SK-N-SH (cell line): ENCODE measurements around the gene ERRFI1. TPM values are rescaled to one million over a fixed set of nuclear protein-coding genes. Genes with fewer than 3 reads are reported as not detected.

Source experiments
- CTCF ChIA-PET: fragments of 300-600, 350-600 bp; formaldehyde crosslinking; extraction: SDS; loops from one replicate; lab custom pipeline; 2021; lab: Yijun Ruan, JAX
- POLR2A ChIA-PET: fragments of 350-600 bp; sonication (Branson Sonifier 250); formaldehyde crosslinking; extraction: SDS; loops from one replicate; lab custom pipeline; 2020; ENCODE audit warnings: antibody characterized with exemption, inconsistent platforms; lab: Yijun Ruan, JAX
- DNase-seq: peaks from one replicate; pipeline ENCODE4 v3.0.0; 2012
- H2AFZ ChIP-seq: fragments of 200-600 bp; sonication (generic); 2 replicates; pipeline ENCODE4 v1.8.1; 2016; ENCODE audit warnings: antibody characterized with exemption, mild to moderate bottlenecking, low read depth
- H3F3A ChIP-seq: fragments of 200-600 bp; sonication (generic); replicated peaks from 2 replicates; pipeline ENCODE3; 2016; ENCODE audit warnings: antibody characterized with exemption, mild to moderate bottlenecking; ENCODE audit not compliant: insufficient read depth
- H3K27ac ChIP-seq, 2 experiments: fragments of 200-500 bp in 1 of 2; fragments of 200-600 bp in 1 of 2; sonication (Bioruptor generic) in 1 of 2; sonication (generic), shearing (Covaris generic) in 1 of 2; 2 replicates each; pipeline versions ENCODE4 v1.5.1 to v1.6.1; 2014 to 2016; ENCODE audit warnings: low read depth in 2 of 2, inconsistent platforms in 1 of 2, low read length in 1 of 2, mild to moderate bottlenecking in 1 of 2, mixed read lengths in 1 of 2
- H3K27me3 ChIP-seq: fragments of 200-600 bp; sonication (generic), shearing (Covaris generic); 2 replicates; pipeline ENCODE4 v1.6.1; 2016; ENCODE audit warnings: mixed run types; ENCODE audit not compliant: insufficient read depth
- H3K36me3 ChIP-seq, 2 experiments: fragments of 200-500 bp in 1 of 2; fragments of 200-600 bp in 1 of 2; sonication (Bioruptor generic) in 1 of 2; sonication (generic) in 1 of 2; replicated peaks in 1 of 2; 2 replicates each; pipeline versions ENCODE3 to v1.5.1; 2014 to 2016; ENCODE audit warnings: low read length in 1 of 2, mild to moderate bottlenecking in 1 of 2; ENCODE audit not compliant: insufficient read depth in 2 of 2, control insufficient read depth in 1 of 2
- H3K4me1 ChIP-seq, 2 experiments: fragments of 200-500 bp in 1 of 2; fragments of 200-600 bp in 1 of 2; sonication (Bioruptor generic) in 1 of 2; sonication (generic), shearing (Covaris generic) in 1 of 2; 2 replicates each; pipeline versions ENCODE4 v1.5.1 to v1.6.1; 2014 to 2016; ENCODE audit warnings: low read depth in 1 of 2, low read length in 1 of 2, mixed run types in 1 of 2; ENCODE audit not compliant: insufficient read depth in 2 of 2, control insufficient read depth in 1 of 2
- H3K4me2 ChIP-seq: fragments of 200-600 bp; sonication (generic), shearing (Covaris generic); 2 replicates; pipeline ENCODE4 v1.6.1; 2017; ENCODE audit warnings: mixed run types
- H3K4me3 ChIP-seq, 2 experiments: fragments of 200-500 bp in 1 of 2; fragments of 200-600 bp in 1 of 2; sonication (Bioruptor generic) in 1 of 2; sonication (generic), shearing (Covaris generic) in 1 of 2; 2 replicates each; pipeline versions ENCODE4 v1.5.1 to v1.8.1; 2014 to 2016; ENCODE audit warnings: low read depth in 2 of 2, inconsistent platforms in 1 of 2, low read length in 1 of 2, mild to moderate bottlenecking in 1 of 2, mixed read lengths in 1 of 2, moderate library complexity in 1 of 2
- H3K79me2 ChIP-seq: fragments of 200-600 bp; sonication (generic); 2 replicates; pipeline ENCODE4 v1.8.1; 2017; ENCODE audit warnings: mild to moderate bottlenecking; ENCODE audit not compliant: insufficient read depth
- H3K9ac ChIP-seq: fragments of 200-600 bp; sonication (generic); 2 replicates; pipeline ENCODE4 v1.6.1; 2017; ENCODE audit warnings: mixed run types
- H3K9me2 ChIP-seq: fragments of 200-600 bp; sonication (generic); 2 replicates; pipeline ENCODE4 v1.6.1; 2017; ENCODE audit warnings: mixed run types
- H3K9me3 ChIP-seq: fragments of 200-600 bp; sonication (generic); 2 replicates; pipeline ENCODE4 v1.6.1; 2017; ENCODE audit warnings: mixed run types, mild to moderate bottlenecking, moderate library complexity
- H4K20me1 ChIP-seq: fragments of 200-600 bp; sonication (generic); 2 replicates; pipeline ENCODE4 v1.6.1; 2017; ENCODE audit warnings: mild to moderate bottlenecking, mixed run types; ENCODE audit not compliant: insufficient read depth
- EZH2phosphoT487 ChIP-seq: fragments of 200-600 bp; sonication (generic); IDR thresholded peaks from 2 replicates; pipeline ENCODE4 v1.6.1; 2017; ENCODE audit warnings: low read depth, mixed run types, mild to moderate bottlenecking, antibody characterized with exemption, moderate library complexity, borderline replicate concordance
- FOSL2 ChIP-seq: IDR thresholded peaks from 2 replicates; pipeline ENCODE4 v1.4.0; 2012; ENCODE audit warnings: low read depth, mild to moderate bottlenecking, moderate library complexity, borderline replicate concordance
- FOXJ3 ChIP-seq: sonication (generic); formaldehyde crosslinking; IDR thresholded peaks from 2 replicates; pipeline ENCODE4 v1.5.1; 2020; ENCODE audit warnings: mild to moderate bottlenecking, missing genetic modification reagents
- GABPA ChIP-seq: IDR thresholded peaks from 2 replicates; pipeline ENCODE4 v1.4.0; 2012; ENCODE audit warnings: low read depth, mild to moderate bottlenecking
- GATA2 ChIP-seq: sonication (generic); formaldehyde crosslinking; IDR thresholded peaks from 2 replicates; pipeline ENCODE4 v1.5.0; 2020; ENCODE audit warnings: mild to moderate bottlenecking, missing genetic modification reagents
- MEF2A ChIP-seq: IDR thresholded peaks from 2 replicates; pipeline ENCODE4 v1.4.0; 2012; ENCODE audit warnings: low read depth, borderline replicate concordance
- MXI1 ChIP-seq: IDR thresholded peaks from 2 replicates; pipeline ENCODE4 v1.6.1; 2012; ENCODE audit warnings: mild to moderate bottlenecking, low read depth, low read length, improper control_type of control experiment
- PBX3 ChIP-seq: IDR thresholded peaks from 2 replicates; pipeline ENCODE4; 2012
- POLR2AphosphoS5 ChIP-seq: IDR thresholded peaks from 2 replicates; pipeline ENCODE4 v1.6.1; 2012; ENCODE audit warnings: low read depth, low read length
- RAD21 ChIP-seq: IDR thresholded peaks from 2 replicates; pipeline ENCODE4 v1.6.1; 2012; ENCODE audit warnings: mild to moderate bottlenecking, low read length
- RFX5 ChIP-seq: IDR thresholded peaks from 2 replicates; pipeline ENCODE4 v1.6.1; 2012; ENCODE audit warnings: mild to moderate bottlenecking, improper control_type of control experiment, low read length
- TEAD4 ChIP-seq: IDR thresholded peaks from 2 replicates; pipeline ENCODE4 v1.4.0; 2012; ENCODE audit warnings: mild to moderate bottlenecking, borderline replicate concordance; ENCODE audit not compliant: insufficient read depth
- USF2 ChIP-seq: fragments of 150-350 bp; IDR thresholded peaks from 2 replicates; pipeline ENCODE4 v1.6.1; 2017; ENCODE audit warnings: antibody characterized with exemption, low read length, low read depth, borderline replicate concordance
- YY1 ChIP-seq: IDR thresholded peaks from 2 replicates; pipeline ENCODE4 v1.4.0; 2012; ENCODE audit warnings: low read depth, mild to moderate bottlenecking
- ZBTB33 ChIP-seq: IDR thresholded peaks from 2 replicates; pipeline ENCODE4 v1.4.0; 2012; ENCODE audit warnings: low read depth, borderline replicate concordance
- WGBS: methylation state at CpG from one replicate; pipeline ENCODE4 v1.1.6; 2017; ENCODE audit warnings: low lambda C conversion rate; 5-methylcytosine and 5-hydroxymethylcytosine counted together
- polyA plus RNA-seq, 3 experiments: library from polyadenylated mRNA; depleted of rRNA; stranded (reverse); fragments of >200 nt; gene quantifications; 2 replicates each; pipeline ENCODE4 v1.2.3, GENCODE V29; 2012

The ERRFI1 gene
- polyA plus RNA-seq, 1 of the 3 experiments (the other 2 are of a cell fraction): 65.6 TPM

- no peaks in the 10 kb centered on the region for H3K9me3 ChIP-seq
- no peaks in the 10 kb centered on the region for H4K20me1 ChIP-seq
- H3K4me1 ChIP-seq: peaks cover 6 to 16% of the 10 kb centered on the region in 2 experiments; a peak in 3 of 4 replicates
- peak overlapping the region; percentile 64; the same call in 1 of the 2 replicates for H3K4me2 ChIP-seq
- CTCF ChIA-PET: interaction anchor here (1.6 to 3.8 kb wide), 4 partner anchors 11 to 310 kb away, joined by 5 to 31 read pairs (median 6); no protein-coding TSS in a partner anchor
- peaks cover 21% of the 10 kb centered on the region for H3F3A ChIP-seq
- 76% methylated on average over 13 of the region's 18 CpGs for WGBS
- no peaks in the 10 kb centered on the region for H3K9me2 ChIP-seq
- TF ChIP-seq EZH2phosphoT487 (no peak), RAD21 (no peak)
- TF ChIP-seq, all 33 proteins: peak for 0
- POLR2A ChIA-PET: no interaction called here
- DNase-seq: no peak
- Histone ChIP-seq H3K4me3 (no peak overlapping the region), H3K36me3 (peaks cover 0 to 7% of the 10 kb centered on the region in 2 experiments), H3K79me2 (no peaks in the 10 kb centered on the region), H3K27ac (peak overlapping the region; percentile 53 to 65), H3K27me3 (no peaks in the 10 kb centered on the region), H2AFZ (no peak overlapping the region), H3K9ac (no peak overlapping the region)
Observed at GRCh38 chr1:8004113-8004802, 21.9 kb downstream of the ERRFI1 start.

- H3K4me1 ChIP-seq: peaks cover 6 to 16% of the 10 kb centered on the region in 2 experiments; a peak in 3 of 4 replicates
- TF ChIP-seq USF2: no peak
- TF ChIP-seq ZBTB33: no peak
- TF ChIP-seq EZH2phosphoT487: no peak
- no peak for TF ChIP-seq POLR2AphosphoS5
- TF ChIP-seq FOSL2: no peak
- TF ChIP-seq MXI1: no peak
- no peak for TF ChIP-seq GABPA
- no peak for TF ChIP-seq GATA2
- TF ChIP-seq TEAD4: no peak
- no peak for TF ChIP-seq MEF2A
- no peak for TF ChIP-seq RFX5
- no peak for TF ChIP-seq FOXJ3 (CRISPR knock-in tag)
- no peak for TF ChIP-seq YY1
- TF ChIP-seq PBX3: no peak
- H3K36me3 ChIP-seq: peaks cover 0 to 5% of the 10 kb centered on the region in 2 experiments
- peaks cover 21% of the 10 kb centered on the region for H3F3A ChIP-seq
- H4K20me1 ChIP-seq: no peaks in the 10 kb centered on the region
- ChIA-PET CTCF (interaction anchor here (1.7 to 3.8 kb wide), 2 partner anchors 11 to 20 kb away, joined by 5 to 31 read pairs; no protein-coding TSS in a partner anchor), POLR2A (no interaction called here)
- H3K4me2 ChIP-seq: no peak overlapping the region
- H3K9me3 ChIP-seq: no peaks in the 10 kb centered on the region
- H3K9ac ChIP-seq: no peak overlapping the region
- no peak overlapping the region for H3K27ac ChIP-seq
- H3K79me2 ChIP-seq: no peaks in the 10 kb centered on the region
- no peaks in the 10 kb centered on the region for H3K27me3 ChIP-seq
- no peaks in the 10 kb centered on the region for H3K9me2 ChIP-seq
- no peak for DNase-seq
- no peak overlapping the region for H2AFZ ChIP-seq
- WGBS: 90% methylated on average over 6 of the region's 6 CpGs
- no peak overlapping the region for H3K4me3 ChIP-seq
Observed at GRCh38 chr1:8003438-8004112, 22.5 kb downstream of the ERRFI1 start.
